HG02973 (cell line): ENCODE data around the gene SORCS2.
"Not testable (repeated sequence)": the region's sequence is repeated elsewhere in the genome, so short reads cannot be mapped to it uniquely, and the experiment has no call there.

Experiments
- ATAC-seq: cut with Tn5 transposase; IDR thresholded peaks from one replicate; pipeline ENCODE4 v1.9.1; 2021; ENCODE audit warnings: moderate library complexity; ENCODE audit not compliant: unreplicated experiment

Gene SORCS2

DNA sequence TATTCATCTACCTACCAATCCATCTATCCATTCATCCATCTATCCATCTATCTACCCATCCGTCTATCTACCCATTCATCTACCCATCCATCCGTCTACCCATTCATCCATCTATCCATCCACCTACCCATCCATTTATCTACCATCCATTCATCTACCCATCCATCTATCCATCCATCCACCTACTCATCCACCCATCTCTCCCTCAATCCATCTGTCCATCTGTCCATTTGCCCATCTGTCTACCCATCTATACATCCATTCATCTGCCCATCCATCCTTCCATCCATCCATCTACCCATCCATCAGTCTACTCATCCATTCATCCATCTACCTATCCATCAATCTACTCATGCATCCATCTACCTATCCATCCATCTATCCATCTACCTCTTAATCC, 369.2 kb downstream of the SORCS2 start:
- no peak for ATAC-seq

DNA sequence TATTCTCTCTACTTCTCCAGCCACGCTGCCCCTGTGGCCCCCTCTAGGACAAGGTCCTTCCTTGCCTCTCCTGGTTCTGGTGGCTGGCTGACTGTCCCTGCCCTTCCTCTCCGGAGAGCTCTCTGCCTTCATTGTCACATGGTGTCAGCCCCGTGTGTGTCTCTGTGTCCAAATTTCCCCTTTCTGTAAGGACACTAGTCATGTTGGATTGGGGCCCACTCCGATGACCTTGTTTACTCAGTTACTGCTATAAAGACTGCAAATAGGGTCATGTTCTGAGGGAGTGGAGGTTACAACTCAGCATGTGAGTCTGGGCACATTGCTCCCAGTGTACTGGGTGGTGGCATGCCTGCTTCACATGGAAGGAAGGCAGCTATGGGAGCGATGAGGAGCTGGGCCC, 371.9 kb downstream of the SORCS2 start:
- ATAC-seq = no peak

DNA sequence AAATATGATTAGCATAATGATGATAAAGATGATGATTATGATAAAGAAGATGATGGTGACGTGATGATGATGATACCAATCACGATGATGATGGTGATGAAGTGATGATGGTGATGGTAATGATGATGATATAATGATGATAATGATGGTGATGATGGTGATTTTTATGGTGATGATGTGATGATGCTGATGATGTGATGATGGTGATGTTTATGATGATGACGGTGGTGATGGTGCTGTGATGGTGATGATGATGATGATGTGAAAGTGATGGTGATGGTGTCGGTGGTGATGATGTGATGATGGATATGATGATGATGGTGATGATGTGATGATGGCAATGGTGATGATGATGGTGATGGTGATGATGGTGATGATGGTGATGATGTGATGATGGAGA, 373.1 kb downstream of the SORCS2 start:
- ATAC-seq = no peak

DNA sequence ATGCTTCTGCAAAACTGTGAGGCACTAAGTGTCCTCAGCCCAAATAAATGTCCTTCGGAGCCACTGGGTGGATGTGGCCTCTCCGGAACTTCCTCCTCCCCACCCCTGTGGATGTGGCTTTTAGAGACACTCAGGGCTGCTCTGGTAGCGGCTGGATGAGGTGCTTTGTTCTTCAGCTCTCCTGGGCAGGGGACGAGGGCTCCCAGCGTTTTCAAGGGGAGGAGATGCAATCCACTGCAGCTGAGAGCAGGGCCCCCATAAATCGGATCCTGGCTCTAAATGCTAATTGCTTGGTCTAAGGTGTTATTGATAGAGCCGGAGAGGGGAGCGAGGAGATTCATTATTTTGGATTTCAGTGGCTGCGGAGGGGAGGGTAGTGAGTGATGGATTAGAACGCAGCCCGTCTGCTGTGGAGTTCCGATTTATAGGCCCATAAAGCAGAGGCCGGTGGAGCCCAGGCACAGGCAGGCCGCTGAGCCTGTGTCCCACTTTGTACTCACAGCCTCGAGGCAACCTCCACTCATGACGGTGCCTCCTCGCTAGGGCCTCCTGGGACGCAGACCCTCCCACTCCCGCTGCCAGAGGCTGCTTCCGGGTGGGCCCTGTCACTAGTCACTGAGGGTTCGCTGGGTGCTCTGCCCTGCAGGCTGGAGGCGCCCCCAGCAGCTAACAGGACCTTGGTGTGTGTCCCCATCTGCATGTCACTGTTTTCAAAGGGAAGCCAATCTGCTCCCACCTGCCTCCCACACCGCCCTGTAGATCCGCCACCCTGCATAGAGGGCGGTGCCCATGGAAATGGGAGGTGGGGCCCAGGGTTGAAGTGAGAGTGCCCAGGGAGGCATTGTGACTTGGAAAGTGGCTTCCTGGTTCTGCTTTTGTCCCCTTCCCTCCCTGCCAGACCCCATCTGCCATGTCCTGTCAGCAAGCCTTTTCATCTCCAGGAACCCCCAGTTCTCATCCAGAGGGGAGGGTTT, 377.8 kb downstream of the SORCS2 start:
- ATAC-seq = no peak

DNA sequence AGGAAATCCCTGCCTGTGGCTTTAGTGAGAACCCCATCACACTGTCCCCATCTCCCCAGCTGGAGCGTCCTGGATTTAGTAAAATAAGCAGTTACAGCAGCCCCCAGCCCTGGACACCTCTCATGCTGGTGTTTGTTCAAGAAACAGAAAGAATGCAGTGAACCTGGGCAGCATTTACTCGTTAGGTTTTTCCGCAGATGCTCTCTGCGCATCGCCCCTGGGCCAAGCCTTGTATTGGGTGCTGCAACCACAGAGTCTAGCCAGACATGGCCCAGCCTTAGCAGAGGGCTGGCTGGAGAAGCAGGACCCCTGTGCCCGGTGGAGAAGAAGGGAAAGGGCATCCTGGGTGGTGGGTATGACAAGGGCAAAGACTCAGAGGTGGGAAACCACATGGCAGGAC, 378.7 kb downstream of the SORCS2 start:
- no peak for ATAC-seq

DNA sequence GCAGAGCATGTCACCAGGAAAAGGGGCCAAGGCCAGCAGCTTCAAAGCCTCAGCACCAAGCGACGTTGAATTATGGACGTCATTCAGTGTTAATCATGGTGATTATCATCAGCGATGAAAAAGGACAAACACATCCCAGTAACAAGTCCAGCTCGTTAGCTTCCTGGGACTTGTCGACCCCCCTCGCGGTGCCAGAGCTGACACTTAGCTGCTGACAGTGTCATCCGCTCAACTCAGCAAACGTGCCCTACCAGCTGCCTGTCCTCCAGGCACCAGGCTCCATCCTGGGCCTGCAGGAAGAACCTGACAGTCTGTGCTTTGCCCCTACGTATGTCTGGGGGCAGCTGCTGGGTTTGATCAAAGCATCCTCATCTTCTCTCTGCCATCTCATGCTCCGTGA, 379.4 kb downstream of the SORCS2 start:
- no peak for ATAC-seq

DNA sequence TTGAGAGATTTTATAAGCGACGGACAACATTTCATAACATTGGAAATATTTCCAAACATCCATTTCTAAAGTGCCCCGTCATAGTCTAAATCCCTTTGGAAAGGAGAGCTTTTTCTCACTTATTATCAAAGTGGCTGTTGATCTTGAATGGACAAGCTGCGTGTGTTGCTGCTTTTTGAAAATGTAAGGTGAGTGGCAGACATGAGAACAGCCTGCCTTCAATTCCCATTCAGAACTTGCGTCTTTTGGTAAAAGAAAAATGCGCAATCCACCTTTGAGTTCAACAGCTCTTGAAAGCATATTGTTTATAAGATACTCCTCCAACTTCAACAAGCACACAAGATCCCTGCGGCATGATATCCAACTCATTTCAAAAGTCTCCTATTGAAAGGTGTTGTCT, 380.6 kb downstream of the SORCS2 start:
- ATAC-seq = no peak

DNA sequence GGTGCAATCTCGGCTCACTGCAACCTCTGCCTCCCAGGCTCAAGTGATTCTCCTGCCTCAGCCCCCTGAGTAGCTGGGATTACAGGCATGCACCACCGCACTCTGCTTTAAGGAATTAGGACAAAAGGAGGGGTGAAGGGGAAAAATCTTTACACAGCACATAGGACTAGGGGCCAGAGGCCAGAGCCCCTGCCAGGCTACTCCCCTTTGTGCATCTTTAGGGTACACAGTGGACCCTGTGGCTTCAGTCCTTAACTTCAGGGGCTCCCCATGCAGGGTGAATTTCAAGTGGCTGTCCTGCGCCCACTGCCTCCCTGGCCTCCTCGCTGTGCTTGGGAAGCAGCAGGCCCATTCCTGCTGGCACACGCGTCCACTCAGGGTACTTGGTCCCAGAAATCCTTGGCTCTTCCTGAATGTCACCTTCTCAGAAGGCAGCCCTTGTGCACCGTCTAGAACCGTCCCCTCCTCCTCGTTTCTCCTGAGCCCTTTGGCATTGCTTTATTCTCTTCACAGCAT, 381.3 kb downstream of the SORCS2 start:
- no peak for ATAC-seq

DNA sequence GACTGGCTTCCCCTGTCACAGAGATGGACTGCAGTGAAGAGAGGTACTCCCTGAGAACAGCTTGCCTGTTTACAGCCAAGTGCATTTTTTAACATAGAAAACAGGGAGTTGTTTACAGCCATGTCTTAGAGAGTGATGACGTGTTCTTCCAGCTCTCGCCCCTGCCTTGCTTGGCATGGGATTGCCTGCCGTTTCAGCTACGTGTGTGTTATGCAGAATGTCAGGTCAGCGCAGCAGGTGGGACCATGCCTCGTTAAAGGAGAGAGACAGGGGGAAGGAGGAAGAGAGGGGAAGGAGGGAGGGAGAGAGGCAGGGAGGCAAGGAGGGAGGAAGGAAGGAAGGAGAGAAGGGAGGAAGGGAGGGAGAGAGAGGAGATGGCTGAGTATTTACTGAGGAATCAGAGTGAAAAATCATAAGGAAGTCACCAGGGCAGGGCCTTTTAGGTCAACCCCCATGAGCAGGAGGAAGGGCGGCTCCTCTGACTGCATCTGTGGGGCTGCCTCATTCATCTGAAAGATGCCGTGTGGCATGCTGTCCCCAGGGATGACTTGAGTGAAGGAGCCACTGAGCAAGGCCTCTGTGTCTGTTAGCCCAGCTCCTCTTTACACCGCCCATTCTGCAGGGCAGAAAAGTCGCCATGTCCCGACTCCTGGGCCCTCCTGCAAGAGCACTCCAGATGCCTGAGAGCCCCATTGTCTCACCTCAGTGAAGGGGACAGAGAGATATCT, 382.1 kb downstream of the SORCS2 start:
- ATAC-seq = no peak

DNA sequence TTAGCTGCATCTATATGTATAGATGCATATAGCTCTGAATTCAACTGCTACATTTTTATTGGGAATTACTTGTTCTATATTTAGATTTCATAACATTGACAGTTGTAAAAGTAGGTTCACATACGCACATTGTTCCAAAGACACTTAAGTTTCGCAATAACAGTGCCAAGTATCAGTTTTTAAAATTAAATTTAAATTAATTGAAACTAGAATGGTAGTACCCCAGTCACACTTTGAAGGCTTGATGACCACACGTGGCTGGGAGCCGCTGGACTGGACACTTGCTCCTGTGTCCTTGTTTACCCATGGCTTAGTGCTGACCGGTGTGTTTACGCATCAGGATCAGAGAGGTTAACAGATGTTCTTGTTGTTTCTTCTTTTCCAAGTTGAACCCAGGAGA, 383.1 kb downstream of the SORCS2 start:
- no peak for ATAC-seq

DNA sequence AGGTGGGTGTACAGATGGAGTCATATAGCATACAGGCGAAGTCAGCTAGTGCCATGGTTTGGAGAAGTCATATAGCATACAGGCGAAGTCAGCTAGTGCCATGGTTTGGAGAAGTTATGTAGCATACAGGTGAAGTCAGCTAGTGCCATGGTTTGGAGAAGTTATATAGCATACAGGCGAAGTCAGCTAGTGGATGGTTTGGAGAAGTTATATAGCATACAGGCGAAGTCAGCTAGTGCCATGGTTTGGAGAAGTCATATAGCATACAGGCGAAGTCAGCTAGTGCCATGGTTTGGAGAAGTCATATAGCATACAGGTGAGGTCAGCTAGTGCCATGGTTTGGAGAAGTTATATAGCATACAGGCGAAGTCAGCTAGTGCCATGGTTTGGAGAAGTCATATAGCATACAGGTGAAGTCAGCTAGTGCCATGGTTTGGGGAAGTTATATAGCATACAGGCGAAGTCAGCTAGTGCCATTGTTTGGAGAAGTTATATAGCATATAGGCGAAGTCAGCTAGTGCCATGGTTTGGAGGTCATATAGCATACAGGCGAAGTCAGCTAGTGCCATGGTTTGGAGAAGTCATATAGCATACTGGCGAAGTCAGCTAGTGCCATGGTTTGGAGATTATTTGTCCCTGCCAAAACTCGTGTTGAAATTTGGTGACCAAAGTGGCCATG, 385.2 kb downstream of the SORCS2 start:
- ATAC-seq = not testable (repeated sequence)

DNA sequence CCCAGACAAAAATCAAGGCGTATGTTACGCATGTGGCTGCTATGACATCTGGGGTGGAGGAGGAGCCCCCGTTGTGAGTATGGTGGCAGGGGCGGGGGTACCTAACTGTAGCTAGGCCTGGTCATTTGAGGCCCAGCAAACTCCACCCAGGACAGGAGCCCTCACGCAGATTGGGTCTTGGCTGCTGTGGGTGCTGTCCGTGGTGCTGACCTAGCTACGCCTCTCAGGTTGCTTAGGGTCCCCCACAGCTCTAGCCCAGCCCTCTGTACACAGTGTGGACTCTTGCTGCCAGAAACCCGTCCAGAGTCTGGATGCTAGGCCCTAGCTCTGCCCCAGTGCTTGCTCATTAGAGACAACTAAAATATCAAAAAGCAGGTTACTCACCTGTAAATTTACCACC, 389.1 kb downstream of the SORCS2 start:
- no peak for ATAC-seq

DNA sequence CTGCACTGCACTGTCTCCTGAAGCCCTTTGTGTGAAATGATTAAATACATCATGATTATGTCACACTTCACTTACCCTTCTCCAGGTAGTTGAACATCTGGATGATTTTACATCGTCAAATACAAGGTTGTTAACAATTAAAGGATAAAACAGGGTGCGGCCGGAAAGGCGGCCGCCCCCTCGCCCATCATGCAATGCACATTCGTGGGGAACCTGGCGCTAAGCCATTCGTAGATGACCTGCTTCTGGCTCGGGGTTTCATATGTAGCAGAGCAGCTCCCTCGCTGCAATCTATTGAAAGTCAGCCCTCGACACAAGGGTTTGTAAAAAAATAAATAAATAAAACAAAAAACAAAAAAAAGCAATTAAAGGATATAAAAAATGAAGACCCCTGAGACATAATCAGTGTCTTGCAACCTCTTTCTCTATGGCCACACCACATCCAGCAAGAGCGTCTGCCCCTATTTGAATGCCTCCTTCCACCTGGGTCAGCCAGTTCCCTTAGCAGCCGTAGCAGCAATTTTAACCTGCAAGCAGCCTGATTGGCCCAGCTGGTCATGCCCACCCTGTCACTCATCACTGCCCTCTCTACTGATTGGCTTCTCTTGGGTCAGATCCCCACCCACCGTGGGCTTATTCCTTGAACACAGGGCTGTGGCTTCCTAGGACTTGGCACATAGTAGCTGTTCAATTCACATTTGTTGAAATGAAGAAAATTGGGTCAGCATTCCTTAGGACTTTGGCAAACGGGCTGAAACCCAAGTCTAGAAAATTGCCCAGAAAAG, 390.2 kb downstream of the SORCS2 start:
- ATAC-seq = no peak

DNA sequence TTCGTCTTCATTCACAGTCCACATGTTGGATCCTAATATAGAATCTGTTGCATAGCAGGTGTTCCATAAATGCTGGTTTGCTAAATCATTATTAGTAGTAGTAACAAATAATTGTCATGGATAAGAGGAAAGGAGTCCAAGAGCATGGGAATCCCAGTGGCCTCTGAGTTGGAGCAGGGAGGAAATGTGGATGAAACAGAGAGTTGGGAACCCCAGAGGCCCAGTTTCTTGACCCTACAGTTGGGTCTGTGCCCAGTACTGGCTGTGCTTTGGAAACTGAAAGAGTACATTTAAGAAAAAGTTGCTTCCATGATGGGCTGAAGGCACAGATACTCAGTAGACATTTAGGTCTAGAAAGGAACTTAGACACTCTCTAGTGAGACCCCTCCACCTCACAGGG, 391.8 kb downstream of the SORCS2 start:
- no peak for ATAC-seq

DNA sequence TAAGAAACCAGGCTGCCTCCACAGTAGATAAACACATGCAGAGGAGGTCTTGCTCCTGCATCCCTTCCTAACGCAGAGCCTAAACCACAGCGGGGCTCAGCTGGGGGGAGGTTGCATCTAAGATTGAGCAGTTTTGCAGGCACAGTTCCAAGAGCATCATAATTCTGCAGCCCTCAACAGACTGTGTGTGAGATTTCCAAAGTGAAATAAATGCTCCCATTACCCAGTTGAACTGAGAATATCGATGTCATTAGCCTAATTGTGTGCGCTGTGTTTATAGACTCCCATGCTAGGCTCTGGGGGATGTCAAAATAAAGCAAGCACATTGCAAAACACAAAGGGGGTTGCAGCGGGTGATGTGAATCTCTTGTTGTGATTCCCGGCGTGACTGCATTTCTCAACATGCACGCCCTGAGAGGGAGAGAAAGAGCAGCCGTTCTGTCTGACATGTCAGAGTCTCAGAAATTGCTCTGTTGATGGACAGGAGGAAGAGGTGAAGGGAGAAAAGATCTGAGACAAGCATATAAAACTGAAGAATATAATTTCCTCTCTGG, 392.3 kb downstream of the SORCS2 start:
- no peak for ATAC-seq

DNA sequence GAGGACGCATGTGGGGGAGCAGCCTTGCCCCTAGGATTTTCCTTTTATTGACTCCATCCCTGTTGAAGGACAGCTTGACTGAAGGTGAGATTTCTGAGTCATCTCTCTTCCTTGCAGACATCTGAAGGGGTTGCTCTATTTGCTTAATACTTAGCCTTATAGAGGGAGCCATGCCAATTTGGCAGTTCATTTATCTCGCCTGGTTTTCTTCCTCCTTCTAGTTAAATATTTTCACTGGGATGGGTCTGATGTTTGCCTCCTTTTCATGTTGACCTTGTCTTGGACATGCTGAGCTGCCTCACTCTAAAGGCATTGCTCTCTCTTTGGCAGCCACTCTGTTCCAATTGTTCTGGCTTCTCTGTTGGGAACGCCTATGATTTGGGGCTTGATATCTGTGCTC, 393.4 kb downstream of the SORCS2 start:
- no peak for ATAC-seq

DNA sequence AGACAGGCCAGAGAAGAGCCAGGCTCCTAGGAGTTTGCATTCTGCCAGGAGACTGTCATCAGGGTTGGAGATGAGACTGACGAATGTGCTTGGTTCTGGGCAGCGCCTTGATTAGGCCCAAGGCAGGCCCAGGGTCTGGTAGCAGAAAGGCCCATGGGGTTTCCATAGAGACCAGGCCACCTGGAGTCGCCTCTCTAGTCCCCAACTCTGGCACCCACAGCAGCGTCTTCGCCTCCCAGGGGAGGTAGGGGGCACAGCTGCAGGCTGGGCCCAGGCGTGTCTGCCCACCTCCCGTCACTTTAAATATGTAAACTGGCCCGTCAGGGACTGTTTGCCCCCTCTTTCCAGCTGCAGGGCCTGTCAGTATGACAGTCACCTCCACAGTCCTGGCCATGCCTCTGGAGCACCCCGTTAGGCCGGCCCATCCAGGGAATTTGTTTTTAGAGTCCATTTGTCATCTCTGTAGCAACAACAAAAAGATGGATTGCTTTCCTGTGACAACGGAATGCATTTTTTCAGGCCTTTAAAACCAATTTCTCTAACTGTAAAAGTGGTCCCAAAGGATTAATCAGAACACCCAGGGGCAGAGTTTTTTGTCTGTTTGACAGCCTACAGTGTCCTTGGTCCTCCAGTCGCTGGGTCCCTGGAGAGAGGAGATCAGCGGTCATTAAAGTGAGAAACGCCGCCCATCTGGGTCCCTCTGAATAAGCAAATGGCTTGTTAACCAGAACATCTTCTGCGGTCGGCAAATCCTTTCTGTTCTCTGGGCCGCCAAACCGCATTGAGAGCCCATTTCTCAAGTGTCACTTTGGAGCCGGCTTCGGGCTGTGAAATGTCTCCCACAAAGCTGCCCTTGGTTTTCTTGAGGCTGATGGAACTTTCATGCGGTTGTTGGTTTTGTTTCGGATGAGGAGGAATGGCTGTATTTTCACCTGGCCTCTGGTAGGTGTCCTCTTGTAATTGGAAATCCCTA, 395.4 kb downstream of the SORCS2 start:
- no peak for ATAC-seq

DNA sequence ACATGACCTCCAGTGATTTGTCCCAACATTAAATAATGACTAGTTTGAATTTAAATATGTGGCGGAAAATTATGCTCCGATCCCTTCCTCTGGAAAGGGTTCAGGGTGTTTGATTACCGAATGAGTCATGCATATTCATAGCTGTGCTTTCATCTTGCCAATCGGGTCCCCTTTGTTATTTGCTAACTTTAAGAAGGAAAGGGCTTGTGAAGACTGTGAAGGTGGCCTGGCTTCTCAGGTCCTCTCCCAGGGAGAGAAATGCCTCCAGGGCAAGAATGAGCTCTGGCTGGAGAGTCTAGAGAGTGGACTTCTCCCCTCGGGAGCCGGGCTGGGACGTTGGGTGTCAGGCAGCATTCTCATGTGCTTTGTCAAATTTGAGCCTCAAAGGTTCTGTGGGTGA, 397.9 kb downstream of the SORCS2 start:
- ATAC-seq = no peak

DNA sequence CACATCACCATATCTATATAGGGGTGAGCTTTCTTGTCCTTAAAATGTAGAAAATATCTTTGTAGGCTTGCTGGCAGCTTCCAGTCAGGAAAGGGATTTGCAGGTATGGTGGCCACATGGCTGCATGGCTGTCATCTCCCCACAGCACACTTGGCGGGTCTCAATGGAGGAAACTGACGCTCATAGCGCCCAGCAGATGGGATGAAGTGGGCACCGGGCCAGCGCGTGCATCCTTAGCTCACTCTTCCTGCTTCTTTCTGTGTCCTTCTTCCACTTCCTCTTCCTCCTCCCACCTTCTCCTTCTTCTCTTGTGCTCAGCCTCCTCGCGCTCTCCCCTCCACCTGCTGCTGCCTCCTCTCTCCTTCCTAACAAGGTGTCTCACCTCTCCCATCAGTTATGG, 398.6 kb downstream of the SORCS2 start:
- ATAC-seq = no peak
